CD4-positive, alpha-beta T cell treated with Interleukin-2 at 100 ng/mL for 4 hours (primary cell): ENCODE results near the gene ASIC2.

Experiments
- DNase-seq: peaks from one replicate; pipeline ENCODE4 v3.0.0-alpha.2; 2020; ENCODE audit warnings: low spot score

ASIC2 gene

DNA sequence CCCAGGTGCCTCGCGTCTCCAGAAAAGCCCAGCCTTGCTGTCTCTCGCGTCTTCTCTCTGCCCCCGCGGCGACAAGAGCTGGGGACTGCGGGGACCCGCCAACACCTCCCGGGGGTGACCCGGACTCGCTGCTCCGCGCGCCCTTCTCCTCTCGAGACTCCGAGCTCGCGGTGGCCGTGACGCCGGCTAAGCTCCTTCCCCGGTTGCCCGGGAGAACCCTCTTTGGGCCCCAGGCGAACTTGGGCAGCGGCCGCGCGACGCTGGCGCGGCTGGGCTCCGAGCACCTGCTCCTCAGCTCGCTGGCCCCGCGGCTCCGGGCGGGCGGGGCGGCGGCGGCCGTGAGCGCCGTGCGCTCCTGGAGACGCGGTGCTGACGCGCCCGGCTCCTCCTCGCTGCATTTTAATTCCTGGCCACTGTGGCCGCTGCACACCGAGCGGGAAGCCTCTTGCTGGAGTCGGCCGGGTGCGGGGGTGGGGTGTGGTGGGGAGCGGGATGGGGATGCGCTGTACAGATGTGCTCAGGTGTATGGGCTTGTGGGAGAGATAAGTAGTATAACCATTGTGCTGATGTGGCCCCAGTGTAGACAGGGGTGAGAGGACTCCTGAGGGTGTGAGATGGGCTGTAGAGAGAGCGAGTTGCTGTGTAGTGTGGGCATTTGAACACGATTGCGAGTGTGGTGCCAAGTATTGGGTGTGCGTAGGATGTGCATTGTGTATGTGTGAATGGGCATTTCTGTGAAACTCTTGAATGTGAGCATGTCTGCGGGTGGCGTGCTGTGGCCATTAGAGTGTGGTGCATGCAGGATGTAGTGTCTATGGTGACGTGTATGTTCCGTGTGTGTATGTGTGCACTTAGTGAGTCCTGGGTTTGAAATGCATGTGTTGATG, at the start of gene ASIC2:
Gene ASIC2, minus strand, starts transcription at position 315 of the 887 bp plus-strand sequence.
- no peak for DNase-seq

DNA sequence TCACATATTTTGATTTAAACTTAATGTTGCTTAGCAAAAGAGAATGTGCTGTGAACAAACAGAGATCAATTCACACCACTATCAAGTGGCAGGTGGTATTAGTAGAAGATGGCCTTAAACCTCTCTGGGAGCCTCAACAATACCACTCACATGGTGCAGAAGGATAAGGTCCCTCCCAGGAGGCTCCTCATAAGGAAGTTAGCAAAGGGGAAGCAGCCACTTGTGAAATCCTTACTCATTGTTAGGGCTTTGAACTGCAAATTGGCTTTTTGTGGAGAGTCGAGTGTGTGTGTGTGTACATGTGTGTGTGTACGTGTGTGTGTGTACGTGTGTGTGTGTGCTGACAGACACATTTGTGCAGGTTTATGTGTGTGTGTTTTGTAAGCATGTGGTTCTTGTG, 48.9 kb upstream of the ASIC2 start:
- no peak for DNase-seq

DNA sequence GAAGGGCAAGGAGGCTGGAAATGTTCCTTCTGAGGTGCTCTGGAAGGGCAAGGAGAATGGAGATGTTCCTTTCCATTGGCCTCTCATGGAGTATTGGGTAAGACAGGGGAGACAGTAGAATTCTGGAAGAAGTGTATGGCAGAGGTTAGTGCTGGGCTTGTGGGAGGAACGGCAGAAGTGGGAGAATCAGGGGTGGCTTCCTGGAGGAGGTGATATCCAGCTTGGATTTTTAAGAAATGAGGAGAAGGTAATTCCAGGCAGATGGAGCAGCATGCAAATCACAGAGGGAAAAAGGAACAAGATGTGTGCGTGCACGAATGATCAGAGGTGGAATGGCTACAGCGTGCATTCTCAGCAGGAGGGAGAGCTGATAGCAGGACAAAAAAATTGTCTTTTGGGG, 45.1 kb upstream of the ASIC2 start:
- no peak for DNase-seq

DNA sequence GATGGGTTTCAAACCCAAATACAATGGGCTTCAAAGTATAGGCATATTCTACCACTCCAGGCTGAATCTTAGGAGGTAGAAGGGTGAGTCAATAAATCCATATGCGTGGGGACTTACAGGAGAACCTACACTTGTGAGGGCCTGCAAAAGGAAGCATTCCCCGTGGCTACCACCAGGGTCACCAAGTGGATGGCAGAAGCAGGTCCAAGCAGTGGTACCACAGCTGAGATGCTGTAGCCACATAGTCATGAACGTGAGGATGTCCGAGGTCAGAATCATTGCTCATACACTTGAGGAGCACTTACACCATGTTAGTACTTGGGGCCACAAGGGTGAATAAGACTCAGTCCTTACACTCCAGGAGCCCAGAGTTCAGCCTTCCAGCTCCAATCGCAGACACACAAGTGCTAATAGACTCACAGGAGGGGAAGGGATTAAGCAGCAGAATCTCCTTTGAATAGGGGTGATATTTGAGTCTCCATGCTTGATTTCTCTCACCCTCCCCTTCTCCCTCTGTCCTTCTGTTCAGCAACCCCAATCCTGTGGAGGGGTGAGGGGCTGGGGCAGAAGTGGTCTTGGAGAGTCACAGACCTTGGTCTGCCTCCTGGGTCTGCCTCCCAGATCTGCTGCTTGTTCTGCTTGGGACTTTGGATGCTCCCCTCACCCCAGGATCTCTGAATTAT, 42.5 kb upstream of the ASIC2 start:
- no peak for DNase-seq

DNA sequence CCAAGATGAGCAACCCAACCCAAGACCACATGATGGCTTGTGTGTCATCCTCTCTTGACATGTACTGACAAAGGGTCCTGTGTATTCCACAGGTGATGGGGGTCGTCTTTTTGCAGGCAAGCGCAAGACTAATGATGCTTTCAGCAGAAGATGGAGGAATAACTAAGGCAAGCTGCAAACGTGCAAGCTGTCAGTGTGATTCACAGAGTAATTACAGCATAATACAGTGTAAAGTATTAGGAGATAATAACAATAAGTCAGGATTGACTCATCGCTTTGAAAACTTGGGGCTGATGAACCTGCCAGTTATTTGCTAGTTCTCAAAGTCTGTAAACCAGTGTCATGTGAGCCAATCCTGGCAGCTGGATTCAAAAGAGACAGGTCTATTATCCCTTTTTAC, 41.6 kb upstream of the ASIC2 start:
- DNase-seq, result no peak

DNA sequence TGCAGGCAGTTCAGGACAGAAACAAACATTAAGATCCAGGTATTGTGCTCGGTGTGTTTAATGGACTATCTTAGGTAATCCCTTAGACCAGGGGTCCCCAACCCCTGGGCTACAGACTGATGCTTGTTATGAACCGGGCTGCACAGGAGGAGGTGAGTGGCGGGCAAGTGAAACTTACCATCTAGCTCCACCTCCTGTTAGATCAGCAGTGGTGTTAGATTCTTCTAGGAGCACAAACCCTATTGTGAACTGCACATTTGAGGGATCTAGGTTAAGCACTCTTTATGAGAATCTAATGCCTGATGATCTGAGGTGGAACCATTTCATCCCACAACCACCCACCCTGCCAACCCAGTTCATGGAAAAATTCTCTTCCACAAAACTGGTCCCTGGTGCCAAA, 37.8 kb upstream of the ASIC2 start:
- no peak for DNase-seq

DNA sequence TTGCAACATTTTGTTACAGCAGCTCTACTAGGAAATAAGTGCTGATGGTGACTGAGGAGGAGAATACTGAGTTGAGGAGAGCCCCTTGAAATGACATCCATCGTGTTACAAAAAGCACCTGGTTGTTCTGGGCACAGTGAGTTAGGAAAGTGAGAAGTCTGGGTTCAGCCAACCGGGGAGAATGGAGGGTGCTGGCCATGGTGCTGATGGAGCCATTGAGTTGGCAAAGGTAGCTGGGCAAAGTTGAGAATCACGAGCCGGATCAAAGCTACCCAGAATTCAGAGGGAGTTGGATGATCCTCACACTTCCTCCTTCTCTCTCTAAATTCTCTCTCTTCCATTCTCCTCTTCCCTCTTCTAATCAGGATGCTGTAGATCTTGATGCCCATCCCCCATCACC, 35.0 kb upstream of the ASIC2 start:
- DNase-seq, result no peak

DNA sequence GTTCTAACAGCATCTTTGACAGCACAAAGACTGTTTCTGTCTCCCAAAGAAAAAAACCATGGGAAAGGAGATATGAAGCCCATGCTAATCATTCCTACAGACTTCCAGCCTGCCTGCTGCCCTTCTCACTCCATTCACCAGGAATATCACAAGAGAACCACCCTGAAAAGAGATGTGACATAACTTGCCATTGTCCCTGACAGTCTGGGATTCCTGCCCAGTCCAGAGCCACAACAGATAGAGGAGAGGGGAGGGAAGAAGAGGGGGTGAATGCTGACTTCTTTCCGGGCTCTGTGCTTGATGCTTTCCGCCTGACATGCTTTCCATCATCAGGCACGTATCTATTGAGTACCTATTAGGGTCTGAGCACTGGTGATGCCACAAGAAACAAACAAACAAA, 31.6 kb upstream of the ASIC2 start:
- no peak for DNase-seq

DNA sequence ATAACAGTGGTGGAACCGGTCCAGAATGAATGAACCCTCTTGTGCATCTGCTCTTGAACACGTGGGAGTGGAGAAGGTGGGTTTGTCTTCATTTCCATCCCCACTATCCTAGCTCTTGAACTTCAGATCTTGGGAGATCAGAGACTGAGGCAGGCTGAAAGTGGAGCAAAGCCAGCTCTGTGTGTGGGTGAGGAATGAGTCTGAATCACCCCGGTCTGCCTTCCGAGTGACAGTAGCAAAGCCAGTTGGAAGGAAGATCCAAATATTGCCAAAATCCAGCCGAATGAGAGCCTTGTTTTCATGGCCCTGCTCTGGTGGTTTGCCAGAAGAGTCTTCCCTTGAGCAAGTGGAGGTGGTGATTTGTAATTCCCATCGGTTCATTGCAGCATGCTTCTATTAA, 29.0 kb upstream of the ASIC2 start:
- no peak for DNase-seq

DNA sequence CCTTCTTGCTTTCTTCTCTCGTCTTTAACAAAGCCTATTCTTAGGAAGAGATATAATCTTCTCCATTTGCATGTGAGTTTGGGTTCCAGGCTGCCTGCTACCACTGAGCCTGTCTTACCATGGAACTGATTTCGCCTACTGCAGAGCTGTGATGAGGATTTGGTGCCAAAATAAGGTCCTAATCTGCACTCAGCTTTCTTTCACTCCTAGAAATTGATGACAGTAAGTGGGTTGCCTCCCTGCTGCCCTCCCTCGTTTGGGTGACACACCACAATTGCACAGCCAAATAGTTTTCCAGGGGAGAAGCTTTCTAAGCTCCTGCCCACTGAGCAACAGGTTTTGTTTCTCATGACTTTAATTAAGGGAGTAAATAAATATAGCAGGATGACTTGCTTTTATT, 25.1 kb upstream of the ASIC2 start:
- DNase-seq, result no peak

DNA sequence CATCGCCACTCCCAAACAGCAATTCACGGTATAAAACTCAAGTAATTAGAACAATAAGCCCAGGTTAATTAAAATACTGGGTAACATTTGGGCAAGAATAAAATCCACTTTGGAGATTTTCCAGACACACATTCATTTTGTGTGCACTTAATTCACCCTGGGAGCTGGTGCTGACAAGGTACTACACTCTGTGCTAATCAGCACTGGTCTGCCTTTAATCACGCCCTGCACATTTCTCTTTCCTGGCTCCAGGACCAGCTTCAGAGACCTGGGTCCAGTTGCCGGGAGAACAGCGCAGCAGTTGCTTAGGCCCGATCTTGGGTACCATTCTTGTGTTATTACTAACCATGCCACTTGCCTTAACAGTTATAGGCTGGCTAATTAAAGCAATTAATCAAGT, 23.7 kb upstream of the ASIC2 start:
- no peak for DNase-seq

DNA sequence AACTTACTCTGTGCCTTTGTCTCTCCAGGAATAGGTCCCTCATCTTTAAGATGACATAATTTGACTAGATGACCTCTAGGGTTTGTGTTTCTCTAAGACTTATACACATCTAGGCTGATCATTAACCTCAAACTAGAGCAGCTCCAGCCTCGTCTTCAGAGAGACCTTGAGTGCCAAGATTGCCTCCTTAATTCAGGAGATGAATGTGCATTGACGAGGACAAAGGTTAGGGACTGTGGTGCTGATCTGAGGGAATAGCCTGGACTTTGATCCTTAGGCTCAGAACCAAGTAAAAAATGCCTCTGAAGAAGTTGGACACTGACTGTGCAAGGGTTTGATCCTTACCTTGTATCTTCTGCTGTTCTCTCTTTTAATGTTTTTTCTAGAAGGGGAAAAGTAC, 17.2 kb upstream of the ASIC2 start:
- no peak for DNase-seq

DNA sequence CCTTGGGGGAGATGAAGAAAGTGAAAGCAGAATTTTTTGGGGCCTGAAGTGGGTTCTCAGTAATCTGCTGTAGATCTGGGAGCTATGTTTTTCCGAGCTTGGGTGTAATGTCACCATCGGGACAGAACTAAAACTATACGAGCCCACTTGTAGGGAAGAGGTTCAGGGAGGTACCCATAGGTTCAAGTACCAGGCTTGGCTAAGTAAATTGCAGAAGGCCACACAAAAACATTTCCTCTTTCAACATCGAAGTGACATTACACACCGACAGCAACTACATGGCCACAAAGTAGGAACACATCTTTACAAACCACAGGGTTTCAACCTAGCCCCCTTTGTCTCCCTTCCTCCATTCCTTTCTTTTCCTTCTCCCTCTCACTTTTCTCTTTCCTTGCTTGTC, 10.2 kb upstream of the ASIC2 start:
- DNase-seq, result no peak

DNA sequence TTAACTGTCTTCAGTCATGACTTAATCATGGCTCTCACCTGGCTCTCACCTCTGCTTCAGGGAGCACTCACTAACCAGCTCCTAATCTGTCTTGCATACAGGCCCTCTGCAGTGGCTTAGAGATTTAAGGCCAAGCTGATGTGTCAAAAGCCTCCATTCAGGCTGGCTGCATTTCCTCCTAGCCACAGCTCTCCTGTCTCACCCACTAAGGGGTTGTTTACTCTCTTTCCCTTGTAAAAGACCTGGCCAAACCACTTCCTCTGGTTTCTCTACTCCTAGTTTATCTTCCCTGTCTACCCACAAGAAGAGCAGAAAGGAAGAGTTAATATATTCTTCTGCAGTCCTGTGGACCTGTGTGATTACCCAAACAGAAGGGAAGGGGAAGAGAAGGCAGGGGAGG, 9.3 kb upstream of the ASIC2 start:
- DNase-seq, result no peak

DNA sequence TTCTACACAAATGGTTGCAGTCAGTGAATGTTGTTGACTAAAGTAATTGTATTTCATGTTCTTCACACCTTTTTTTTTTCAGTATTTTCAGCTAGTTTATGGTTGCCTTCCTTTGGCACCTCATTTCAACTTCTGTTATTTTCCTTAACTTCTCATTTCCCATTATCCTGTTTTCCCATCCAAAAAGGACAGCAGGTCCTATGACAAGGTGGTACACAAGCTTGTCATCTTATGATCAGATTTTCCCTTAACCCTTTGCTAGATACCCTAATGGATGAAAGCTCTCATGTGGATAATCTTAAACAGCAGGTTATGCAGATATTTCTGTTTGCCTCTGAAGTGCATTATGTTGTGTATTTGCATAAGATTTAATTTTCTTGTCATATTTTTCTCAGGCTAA, 7.1 kb upstream of the ASIC2 start:
- no peak for DNase-seq

DNA sequence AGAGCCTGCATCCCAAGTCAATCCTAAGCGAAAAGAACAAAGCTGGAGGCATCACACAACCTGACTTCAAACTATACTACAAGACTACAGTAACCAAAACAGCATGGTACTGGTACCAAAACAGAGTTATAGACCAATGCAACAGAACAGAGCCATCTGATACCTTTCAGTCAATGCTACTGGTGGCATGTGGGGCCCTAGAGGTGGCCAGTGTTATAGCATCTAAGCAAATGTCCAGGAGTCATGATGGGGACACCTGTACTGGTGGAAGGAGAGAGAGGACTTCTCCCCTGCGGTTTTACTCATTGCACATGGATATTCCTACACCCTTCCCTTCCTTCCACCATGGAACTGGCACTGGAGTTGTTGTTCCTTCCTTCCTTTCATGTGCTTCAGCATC, 6.0 kb upstream of the ASIC2 start:
- DNase-seq, result no peak

DNA sequence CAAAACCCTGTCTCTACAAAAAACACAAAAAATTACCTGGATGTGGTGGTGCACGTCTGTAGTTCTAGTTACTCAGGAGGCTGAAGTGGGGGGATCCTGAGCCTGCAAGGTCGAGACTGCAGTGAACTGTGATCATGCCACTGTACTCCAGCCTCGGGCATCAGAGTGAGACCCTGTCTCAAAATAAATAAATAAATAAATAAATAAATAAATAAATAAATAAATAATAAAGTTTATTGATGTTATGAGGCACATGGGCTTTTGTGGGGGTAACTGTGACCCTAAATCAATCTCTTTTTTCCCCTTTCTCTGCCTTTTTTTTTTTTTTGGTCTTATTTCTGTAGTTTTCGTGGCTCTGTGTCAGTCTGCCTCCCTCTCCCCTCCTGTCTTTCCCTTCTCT, 4.5 kb upstream of the ASIC2 start:
- no peak for DNase-seq

DNA sequence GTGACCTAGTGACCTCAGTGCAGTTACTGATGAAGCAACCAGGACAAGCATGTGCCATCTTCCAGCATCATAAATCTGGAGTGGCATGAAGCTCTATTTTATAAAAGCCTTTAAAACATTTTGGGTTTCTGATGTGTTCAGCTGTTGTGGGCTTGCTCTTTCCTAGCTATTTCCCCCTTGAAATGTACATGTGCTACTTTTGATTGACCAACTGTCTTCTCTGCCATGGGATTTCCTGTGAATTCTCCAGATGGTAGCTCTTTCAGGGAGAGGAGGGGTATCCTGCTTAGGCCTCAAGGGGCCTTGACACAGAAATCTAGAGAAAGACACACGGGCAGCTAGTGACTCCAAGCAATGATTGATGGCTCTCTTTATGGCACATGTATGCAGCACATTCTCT, 1.9 kb upstream of the ASIC2 start:
- no peak for DNase-seq

DNA sequence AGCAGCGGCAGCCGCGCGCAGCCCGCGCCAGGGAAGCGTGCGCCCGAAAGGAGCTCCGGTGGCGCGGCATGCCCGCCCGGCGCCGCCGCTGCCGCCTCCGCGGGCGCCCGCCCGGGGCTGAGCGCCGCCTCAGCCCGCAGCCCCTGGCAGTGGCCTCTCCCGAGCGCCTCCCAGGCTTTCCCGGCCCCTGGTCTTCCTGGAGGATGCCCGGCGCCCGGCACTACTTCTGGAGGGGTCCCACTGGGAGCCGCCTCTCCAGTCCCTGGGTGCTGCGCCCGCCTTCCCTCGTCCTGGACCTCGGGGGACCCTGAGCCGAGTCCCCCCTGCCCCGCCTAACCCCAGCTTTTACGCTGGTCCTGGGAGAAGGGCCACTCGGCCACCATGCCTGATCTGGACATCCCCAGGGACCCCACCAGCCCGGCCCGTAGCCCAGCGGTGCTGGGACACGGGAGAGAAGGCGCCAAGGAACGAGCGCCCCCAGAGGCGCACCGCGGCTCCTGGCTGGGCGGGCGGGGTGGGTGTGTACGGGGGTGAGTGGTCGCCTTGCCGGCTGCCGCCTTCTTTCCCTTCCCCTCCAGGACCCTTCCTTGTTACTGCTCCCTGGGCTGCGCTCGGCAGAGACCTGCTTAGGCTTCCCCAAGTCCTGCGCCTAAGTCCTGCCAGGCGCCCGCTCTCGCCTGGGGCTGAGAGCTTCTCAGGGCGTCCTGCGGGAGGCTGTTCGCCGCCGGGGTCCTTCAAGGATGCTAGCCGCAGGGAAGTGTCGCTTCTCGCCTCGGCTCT, 704 bp downstream of the ASIC2 start:
- DNase-seq, result no peak

DNA sequence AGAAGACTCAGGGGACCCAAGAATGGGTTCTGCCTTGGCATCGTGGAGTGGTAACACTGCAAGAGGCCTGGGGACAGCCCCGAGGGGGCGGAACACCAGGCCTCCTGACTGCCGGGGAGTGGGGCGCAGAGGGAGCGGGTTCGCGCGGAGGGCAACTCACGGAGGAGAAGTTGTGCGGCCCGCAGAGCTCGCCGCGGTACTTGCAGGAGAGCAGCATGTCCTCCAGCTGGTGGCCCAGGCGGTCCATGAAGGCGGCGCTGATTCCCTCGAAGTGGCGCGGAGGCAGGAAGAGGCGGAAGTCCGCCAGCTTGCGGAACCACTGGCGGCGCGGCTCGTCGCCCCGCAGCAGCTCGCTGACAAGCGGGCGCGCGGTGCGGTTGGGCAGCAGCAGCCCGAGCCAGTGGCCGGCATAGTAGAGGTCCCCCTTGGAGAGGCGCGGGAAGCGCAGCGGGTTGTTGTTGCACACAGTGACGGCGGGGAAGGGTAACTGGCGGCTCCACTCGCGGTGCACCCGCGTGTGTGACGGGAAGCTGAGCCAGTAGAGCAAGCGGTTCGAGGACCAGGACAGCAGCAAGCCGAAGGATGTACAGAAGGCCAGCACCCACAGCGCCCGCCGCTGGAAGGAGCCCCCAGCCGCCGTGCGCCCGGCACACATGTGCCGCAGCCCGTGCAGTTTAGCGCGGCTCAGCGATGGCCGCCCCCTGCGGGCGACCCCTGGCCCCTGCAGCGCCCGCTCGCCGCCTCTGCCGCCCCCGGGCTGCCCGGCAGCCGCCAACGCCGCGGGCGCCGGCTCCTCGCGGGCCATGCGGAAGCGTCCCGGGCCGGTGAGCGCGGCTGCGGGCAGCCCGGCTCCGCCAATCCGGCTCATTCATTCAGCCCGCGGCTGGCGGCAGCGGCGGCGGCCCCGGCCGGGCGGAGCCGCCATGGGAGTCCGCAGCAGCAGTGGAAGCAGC, 1.6 kb downstream of the ASIC2 start:
- DNase-seq, result no peak

DNA sequence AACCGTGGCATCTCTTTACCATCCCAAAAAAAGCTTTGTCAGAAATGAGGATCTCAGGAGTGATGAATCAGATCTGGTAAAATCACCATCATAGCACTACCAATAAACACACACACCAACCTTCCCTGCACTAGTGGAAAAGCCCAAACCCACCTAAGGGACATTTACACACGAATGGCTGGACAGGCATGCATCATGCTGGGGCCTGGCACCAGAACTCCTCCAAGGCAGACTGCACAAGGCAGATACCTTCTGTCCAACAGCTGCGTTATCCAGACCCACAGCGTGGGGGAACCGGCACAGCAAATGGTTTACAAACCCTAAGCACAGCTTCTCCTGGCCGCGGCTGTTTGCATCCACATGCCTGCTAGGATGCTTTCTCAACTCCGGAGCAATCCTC, 2.8 kb downstream of the ASIC2 start:
- DNase-seq, result no peak

DNA sequence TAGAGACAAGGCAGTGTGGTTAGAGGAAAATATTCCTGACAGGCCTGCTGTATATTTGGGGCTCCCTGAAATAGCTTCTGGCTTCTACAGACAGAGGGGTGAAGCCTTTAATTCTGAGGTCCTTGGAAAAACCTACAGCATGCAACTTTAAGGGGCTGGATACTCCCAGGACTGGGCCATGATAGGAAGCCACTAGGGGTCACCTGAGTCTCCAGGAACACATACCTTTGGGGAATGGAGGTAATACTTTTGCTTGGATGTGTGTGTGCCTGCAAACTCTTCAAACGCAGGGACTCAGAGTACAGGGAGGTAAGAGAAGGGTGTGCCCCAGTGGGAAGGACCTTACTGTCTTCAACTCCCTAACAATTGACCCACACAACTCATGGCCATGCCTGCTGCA, 4.1 kb downstream of the ASIC2 start:
- no peak for DNase-seq
